Measurements from ENCODE around the gene SLC6A8. TPM values are rescaled to one million over a fixed set of nuclear protein-coding genes. Genes with fewer than 3 reads are reported as not detected.
"Not testable (repeated sequence)": the region's sequence is repeated elsewhere in the genome, so short reads cannot be mapped to it uniquely, and the experiment has no call there.

Gene SLC6A8
- total and polyA plus RNA-seq, 11 donors: 113 to 241 (median 179) TPM

DNA sequence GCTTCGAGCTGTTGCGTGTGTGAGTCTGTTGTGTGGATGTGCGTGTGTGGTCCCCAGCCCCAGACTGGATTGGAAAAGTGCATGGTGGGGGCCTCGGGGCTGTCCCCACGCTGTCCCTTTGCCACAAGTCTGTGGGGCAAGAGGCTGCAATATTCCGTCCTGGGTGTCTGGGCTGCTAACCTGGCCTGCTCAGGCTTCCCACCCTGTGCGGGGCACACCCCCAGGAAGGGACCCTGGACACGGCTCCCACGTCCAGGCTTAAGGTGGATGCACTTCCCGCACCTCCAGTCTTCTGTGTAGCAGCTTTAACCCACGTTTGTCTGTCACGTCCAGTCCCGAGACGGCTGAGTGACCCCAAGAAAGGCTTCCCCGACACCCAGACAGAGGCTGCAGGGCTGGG lies 8.4 kb downstream of the SLC6A8 start:
- intact Hi-C loops (cut with DNase I): no loop called here
- Histone ChIP-seq H3K4me3 (no peak overlapping the region), H3K9me3 (no peaks in the 10 kb centered on the region), H3K36me3 (peaks cover 0 to 12% (median 0%) of the 10 kb centered on the region in 9 donors), H3K4me1 (peaks cover 0 to 18% (median 0%) of the 10 kb centered on the region in 12 donors), H3K27ac (no peak overlapping the region), H3K27me3 (no peaks in the 10 kb centered on the region)
- ATAC-seq: no peak
- 66 to 89% (median 82%) methylated on average over 13 to 15 of the region's 15 CpGs for WGBS, 4 donors
- no peak for DNase-seq
- TF ChIP-seq, protein P1, sequence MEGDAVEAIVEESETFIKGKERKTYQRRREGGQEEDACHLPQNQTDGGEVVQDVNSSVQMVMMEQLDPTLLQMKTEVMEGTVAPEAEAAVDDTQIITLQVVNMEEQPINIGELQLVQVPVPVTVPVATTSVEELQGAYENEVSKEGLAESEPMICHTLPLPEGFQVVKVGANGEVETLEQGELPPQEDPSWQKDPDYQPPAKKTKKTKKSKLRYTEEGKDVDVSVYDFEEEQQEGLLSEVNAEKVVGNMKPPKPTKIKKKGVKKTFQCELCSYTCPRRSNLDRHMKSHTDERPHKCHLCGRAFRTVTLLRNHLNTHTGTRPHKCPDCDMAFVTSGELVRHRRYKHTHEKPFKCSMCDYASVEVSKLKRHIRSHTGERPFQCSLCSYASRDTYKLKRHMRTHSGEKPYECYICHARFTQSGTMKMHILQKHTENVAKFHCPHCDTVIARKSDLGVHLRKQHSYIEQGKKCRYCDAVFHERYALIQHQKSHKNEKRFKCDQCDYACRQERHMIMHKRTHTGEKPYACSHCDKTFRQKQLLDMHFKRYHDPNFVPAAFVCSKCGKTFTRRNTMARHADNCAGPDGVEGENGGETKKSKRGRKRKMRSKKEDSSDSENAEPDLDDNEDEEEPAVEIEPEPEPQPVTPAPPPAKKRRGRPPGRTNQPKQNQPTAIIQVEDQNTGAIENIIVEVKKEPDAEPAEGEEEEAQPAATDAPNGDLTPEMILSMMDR (IDR thresholded peaks at IDR 0.05): no peak
- TF ChIP-seq POLR2A (IDR thresholded peaks at IDR 0.05): no peak

DNA sequence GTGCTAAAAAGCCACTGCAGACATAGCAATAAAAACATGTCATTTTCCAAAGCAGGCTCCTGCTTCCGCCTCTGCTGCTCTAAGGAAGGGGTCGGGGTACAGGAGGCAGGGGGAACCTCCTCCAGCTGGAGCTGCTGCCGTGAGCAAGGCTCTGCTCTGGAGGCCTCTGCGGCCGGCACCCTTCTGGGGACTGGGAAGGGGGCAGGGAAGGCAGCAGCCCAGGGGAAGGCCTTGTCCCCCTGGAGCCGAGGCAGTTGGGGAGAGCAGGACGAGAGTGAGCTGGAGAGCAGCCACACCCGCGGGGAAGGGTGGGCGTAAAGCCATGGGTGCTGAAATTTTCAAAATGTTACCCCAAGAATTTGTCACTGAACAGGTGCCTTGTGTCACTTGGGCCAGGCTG lies 8.8 kb downstream of the SLC6A8 start:
- intact Hi-C loops (cut with DNase I); H3K9me3 ChIP-seq; ATAC-seq; H3K4me3 ChIP-seq; H3K27me3 ChIP-seq; DNase-seq: not testable (repeated sequence)
- Histone ChIP-seq H3K4me1 (peaks cover 0 to 16% (median 0%) of the 10 kb centered on the region in 12 donors), H3K36me3 (peaks cover 0 to 16% (median 0%) of the 10 kb centered on the region in 9 donors), H3K27ac (peak overlapping the region in 1 of 12 donors; percentile 82)
- WGBS, 4 donors: 67 to 79% (median 71%) methylated on average over 10 of the region's 10 CpGs

DNA sequence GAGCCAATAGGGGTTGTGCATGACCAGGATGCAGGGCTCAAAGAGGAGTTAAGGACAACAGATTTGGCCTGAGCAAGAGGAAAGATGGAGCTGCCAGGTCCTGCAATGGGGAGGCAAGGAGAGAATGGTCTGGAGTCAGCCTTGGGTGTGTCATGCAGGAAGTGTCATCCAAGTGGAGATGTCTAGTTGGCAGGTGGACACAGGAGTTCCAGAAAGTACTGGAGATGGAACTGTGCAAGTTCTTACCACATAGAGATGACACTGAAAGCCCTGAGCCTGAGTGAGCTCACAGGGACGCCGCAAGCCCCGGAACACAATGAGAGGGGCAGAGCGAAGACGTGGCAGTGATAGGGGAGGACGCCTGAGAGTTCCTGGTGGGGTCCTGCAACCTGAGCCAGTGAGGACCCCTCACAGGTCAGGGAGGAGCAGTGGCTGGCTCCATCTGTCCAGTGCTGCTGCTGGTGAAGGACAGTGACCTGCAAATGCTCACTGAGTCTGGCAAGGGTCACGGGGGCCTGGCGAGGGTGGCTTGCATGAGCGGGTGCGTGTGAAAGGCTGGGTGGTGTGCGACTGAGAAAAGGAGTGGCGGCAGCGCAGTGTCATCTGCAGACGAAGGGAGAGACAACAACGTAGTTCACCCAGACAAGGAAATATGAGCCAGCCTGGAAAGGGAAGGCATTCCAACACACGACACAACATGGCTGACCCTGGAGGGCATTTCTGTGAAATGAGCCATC lies 9.4 kb downstream of the SLC6A8 start:
- H3K9me3 ChIP-seq; ATAC-seq; H3K27me3 ChIP-seq; DNase-seq; H3K4me3 ChIP-seq; intact Hi-C loops (cut with DNase I): not testable (repeated sequence)
- peaks cover 0 to 19% (median 2%) of the 10 kb centered on the region in 9 donors for H3K36me3 ChIP-seq
- peaks cover 0 to 14% (median 0%) of the 10 kb centered on the region in 12 donors for H3K4me1 ChIP-seq
- 79 to 85% (median 81%) methylated on average over 16 of the region's 16 CpGs for WGBS, 4 donors
- peak overlapping the region in 2 of 12 donors; percentile 79 to 82 for H3K27ac ChIP-seq

DNA sequence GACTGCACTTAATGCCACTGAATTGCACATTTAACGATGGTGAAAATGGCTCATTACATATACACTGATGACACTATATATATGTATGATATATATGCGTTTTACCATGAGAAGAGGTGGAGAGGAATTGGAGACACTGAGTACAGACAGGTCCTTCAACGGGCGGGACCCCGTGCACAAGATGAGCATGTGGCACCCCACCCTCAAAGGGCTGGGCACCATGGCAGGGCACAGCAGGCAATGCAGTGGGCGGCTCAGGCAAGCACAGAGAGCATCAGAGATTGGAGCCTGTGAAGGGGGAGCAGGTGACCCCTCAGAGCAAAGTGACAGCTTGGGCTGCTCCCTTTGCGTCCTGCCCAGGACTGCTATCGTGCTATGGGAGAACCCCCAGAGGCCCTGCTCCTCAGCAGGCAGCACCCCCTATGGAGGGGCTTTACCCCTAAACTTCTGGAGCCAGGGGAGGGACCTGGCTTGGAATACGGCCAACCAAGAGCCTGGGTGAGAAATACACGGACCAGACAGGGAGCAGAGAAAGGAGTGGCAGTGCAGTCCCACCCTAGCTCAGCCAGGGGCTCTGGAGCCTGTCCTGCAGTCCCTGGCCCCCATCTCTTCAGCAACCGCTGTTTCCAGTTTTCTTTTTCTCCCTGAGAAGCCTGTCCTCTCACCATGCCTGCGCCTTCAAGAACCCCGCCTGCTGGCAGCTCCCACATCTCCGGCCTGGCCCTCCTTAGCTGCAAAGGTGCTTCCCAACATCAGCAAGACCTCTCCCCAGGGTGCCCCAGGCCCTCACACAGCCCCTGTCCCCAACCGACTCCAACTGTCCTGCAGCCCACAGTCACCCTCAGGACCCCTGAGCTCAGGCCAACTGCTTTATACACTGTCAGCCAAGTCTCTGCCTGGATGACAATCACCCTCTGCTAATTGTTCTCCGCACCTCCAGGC lies 10.5 kb downstream of the SLC6A8 start:
- intact Hi-C loops (cut with DNase I): no loop called here
- Histone ChIP-seq H3K4me3 (no peak overlapping the region), H3K27me3 (no peaks in the 10 kb centered on the region), H3K4me1 (peaks cover 0 to 21% (median 0%) of the 10 kb centered on the region in 12 donors), H3K27ac (peak overlapping the region in 7 of 12 donors; percentile 64 to 83 (median 79)), H3K9me3 (no peaks in the 10 kb centered on the region), H3K36me3 (peaks cover 0 to 19% (median 3%) of the 10 kb centered on the region in 9 donors)
- TF ChIP-seq POLR2A (IDR thresholded peaks at IDR 0.05): no peak
- TF ChIP-seq, protein P1 (IDR thresholded peaks at IDR 0.05): no peak
- DNase-seq (peak in 1 of 5 donors; percentile 39), ATAC-seq (peak in 1 of 4 donors; percentile 12)
- 71 to 78% (median 74%) methylated on average over 14 of the region's 16 CpGs for WGBS, 4 donors

DNA sequence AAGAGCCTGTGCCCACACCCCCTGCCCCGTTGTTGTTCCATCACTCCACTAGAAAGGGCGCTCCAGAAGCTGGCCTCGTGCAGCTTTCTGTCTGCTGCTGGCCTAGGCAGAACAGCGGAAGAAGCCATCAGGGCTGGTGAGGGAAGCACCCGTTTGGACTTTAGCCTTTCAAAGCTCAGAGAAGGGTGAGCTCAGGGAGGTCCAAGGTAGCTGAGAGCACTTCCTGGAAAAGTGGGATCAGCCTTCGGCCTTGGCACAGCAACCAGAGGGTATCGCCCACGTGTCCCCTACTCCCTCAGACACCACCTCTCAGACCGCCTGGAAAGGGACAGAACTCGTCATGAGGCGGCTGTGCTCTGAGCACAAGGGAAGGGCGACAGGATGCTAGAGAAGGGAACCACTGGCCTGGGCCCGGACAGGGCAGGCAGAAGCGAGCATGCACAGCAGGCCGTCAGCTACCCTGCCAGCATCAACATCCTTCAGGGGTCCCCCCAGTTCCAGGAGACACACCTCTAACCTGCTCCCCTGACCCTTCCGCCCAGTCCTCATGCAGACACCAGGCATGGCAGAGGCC lies 11.6 kb downstream of the SLC6A8 start:
- H3K9me3 ChIP-seq; H3K4me3 ChIP-seq; DNase-seq; H3K27me3 ChIP-seq; intact Hi-C loops (cut with DNase I): not testable (repeated sequence)
- peak; percentile 2 to 15 (median 6) for ATAC-seq
- peak overlapping the region in 10 of 12 donors; percentile 63 to 83 (median 78) for H3K27ac ChIP-seq
- H3K4me1 ChIP-seq: peaks cover 0 to 31% (median 0%) of the 10 kb centered on the region in 12 donors
- peaks cover 0 to 24% (median 3%) of the 10 kb centered on the region in 9 donors for H3K36me3 ChIP-seq
- WGBS, 4 donors: 66 to 84% (median 74%) methylated on average over 11 to 16 of the region's 16 CpGs

DNA sequence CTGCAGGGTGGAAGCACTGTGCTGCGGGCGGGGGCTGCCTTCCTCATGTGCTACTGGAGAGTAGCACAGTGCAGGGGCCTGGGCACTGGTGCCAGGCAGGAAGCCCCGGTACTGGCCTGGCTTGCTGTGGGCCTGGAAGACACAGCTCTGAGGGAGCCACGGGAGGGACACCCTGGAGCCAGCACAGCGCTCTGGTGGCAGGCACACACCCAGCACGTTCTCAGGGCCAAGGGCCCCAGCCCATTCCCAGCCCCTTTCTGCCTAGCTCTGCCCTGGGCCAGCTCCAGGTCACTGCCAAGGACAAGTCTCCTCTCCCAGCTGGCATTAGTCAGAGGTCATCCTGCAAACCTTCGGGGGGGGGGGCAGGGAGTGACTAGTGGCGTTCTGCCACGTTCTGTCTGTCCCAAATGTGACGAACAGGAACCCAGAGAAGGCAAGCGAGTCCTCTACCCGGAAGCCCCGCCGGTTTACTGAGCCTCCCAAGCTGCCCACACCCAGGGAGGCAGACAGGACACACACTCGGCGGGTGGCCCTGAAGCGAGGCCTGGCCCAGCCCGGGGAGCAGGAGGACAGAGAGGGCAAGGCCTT lies 12.2 kb downstream of the SLC6A8 start:
- 52 to 77% (median 60%) methylated on average over 12 to 18 of the region's 18 CpGs for WGBS, 4 donors
- H3K4me3 ChIP-seq; intact Hi-C loops (cut with DNase I); H3K27me3 ChIP-seq; H3K9me3 ChIP-seq: not testable (repeated sequence)
- DNase-seq: peak in 4 of 5 donors; percentile 35 to 77 (median 68)
- Histone ChIP-seq H3K4me1 (peaks cover 0 to 28% (median 0%) of the 10 kb centered on the region in 12 donors), H3K27ac (peak overlapping the region in 11 of 12 donors; percentile 55 to 88 (median 79)), H3K36me3 (peaks cover 0 to 28% (median 3%) of the 10 kb centered on the region in 9 donors)
- peak; percentile 73 to 81 (median 77) for ATAC-seq

Data from heart left ventricle (tissue), 16 donors.